Hepatocyte (in vitro differentiated cells): ENCODE results near the gene DNPEP. TPM values are rescaled to one million over a fixed set of nuclear protein-coding genes. Genes with fewer than 3 reads are reported as not detected.

ENCODE experiments used
- DNase-seq: peaks from one replicate; pipeline ENCODE4 v3.0.0-alpha.2; 2016; ENCODE audit warnings: low spot score
- H2AFZ ChIP-seq: fragments of 200-600 bp; sonication (generic); 2 replicates; pipeline ENCODE4 v1.6.0; 2016; ENCODE audit warnings: antibody characterized with exemption, mild to moderate bottlenecking
- H3K27ac ChIP-seq: fragments of 200-600 bp; sonication (generic); 2 replicates; pipeline ENCODE4 v1.5.1; 2016; ENCODE audit warnings: mild to moderate bottlenecking
- H3K27me3 ChIP-seq: fragments of 200-600 bp; sonication (generic); 2 replicates; pipeline ENCODE4 v1.6.1; 2016
- H3K36me3 ChIP-seq: fragments of 200-600 bp; sonication (generic); replicated peaks from 2 replicates; pipeline ENCODE4 v1.5.1; 2016; ENCODE audit warnings: low read depth; ENCODE audit not compliant: insufficient read depth
- H3K4me1 ChIP-seq: fragments of 200-600 bp; sonication (generic); 2 replicates; pipeline ENCODE4 v1.5.1; 2016; ENCODE audit warnings: mild to moderate bottlenecking, moderate library complexity; ENCODE audit not compliant: insufficient read depth
- H3K4me2 ChIP-seq: fragments of 200-600 bp; sonication (generic); 2 replicates; pipeline ENCODE4 v1.6.0; 2016
- H3K4me3 ChIP-seq: fragments of 200-600 bp; sonication (generic); 2 replicates; pipeline ENCODE4 v1.5.1; 2016; ENCODE audit warnings: mild to moderate bottlenecking
- H3K79me2 ChIP-seq: fragments of 200-600 bp; sonication (generic); 2 replicates; pipeline ENCODE4 v1.6.0; 2017; ENCODE audit warnings: mild to moderate bottlenecking
- H3K9me2 ChIP-seq: fragments of 200-600 bp; sonication (generic); replicated peaks from 2 replicates; pipeline ENCODE4 v1.6.0; 2017; ENCODE audit warnings: mild to moderate bottlenecking; ENCODE audit not compliant: insufficient read depth
- H3K9me3 ChIP-seq: fragments of 200-600 bp; sonication (generic); 2 replicates; pipeline ENCODE4 v1.5.1; 2016; ENCODE audit warnings: low read depth, mild to moderate bottlenecking
- H4K20me1 ChIP-seq: fragments of 200-600 bp; sonication (generic); 2 replicates; pipeline ENCODE4 v1.6.0; 2016; ENCODE audit warnings: mild to moderate bottlenecking; ENCODE audit not compliant: insufficient read depth, poor library complexity, severe bottlenecking
- EZH2 ChIP-seq: fragments of 200-600 bp; sonication (generic); IDR thresholded peaks from 2 replicates; pipeline ENCODE4 v1.6.1; 2016; ENCODE audit warnings: antibody characterized with exemption, mild to moderate bottlenecking, borderline replicate concordance
- EZH2phosphoT487 ChIP-seq: fragments of 200-600 bp; sonication (generic); IDR thresholded peaks from one replicate; pipeline ENCODE4 v1.6.1; 2018; ENCODE audit warnings: antibody characterized with exemption, mild to moderate bottlenecking, low read depth, moderate library complexity; ENCODE audit not compliant: unreplicated experiment, severe bottlenecking
- WGBS: methylation state at CpG from one replicate; pipeline ENCODE4 v1.1.6; 2016; ENCODE audit warnings: low lambda C conversion rate; ENCODE audit errors: missing lambda C conversion rate; 5-methylcytosine and 5-hydroxymethylcytosine counted together
- polyA plus RNA-seq: library from polyadenylated mRNA; unstranded; fragments of >200 nt; fragmentation: Nextera tagmentation; extraction: Ambion mirVana; gene quantifications from 2 replicates; pipeline ENCODE4 v1.2.1, GENCODE V29; 2016
- total RNA-seq: library from RNA; depleted of rRNA; stranded (reverse); fragments of >200 nt; gene quantifications from 2 replicates; pipeline ENCODE4 v1.2.3, GENCODE V29; 2014
- TF ChIP-seq, protein P1 (sequence below): fragments of 200-600 bp; sonication (generic); IDR thresholded peaks from 2 replicates; pipeline ENCODE4 v1.5.1; 2016; ENCODE audit warnings: antibody characterized with exemption, mild to moderate bottlenecking; ENCODE audit not compliant: poor library complexity

The DNPEP gene
- total and polyA plus RNA-seq, 2 experiments from 2014 or later, result 53.5 to 79.0 TPM

GRCh38 chr2:219401606-219402005 lies 13.9 kb upstream of the DNPEP start:
- no peak overlapping the region for H3K4me2 ChIP-seq
- no peaks in the 10 kb centered on the region for H3K79me2 ChIP-seq
- no peaks in the 10 kb centered on the region for H3K36me3 ChIP-seq
- H3K27ac ChIP-seq, result no peak overlapping the region
- H3K4me3 ChIP-seq, result no peak overlapping the region
- no peaks in the 10 kb centered on the region for H3K9me3 ChIP-seq
- H3K4me1 ChIP-seq, result peaks cover 57% of the 10 kb centered on the region
- H4K20me1 ChIP-seq, result no peaks in the 10 kb centered on the region
- H3K27me3 ChIP-seq, result no peaks in the 10 kb centered on the region
- TF ChIP-seq EZH2, result no peak
- TF ChIP-seq, protein P1, sequence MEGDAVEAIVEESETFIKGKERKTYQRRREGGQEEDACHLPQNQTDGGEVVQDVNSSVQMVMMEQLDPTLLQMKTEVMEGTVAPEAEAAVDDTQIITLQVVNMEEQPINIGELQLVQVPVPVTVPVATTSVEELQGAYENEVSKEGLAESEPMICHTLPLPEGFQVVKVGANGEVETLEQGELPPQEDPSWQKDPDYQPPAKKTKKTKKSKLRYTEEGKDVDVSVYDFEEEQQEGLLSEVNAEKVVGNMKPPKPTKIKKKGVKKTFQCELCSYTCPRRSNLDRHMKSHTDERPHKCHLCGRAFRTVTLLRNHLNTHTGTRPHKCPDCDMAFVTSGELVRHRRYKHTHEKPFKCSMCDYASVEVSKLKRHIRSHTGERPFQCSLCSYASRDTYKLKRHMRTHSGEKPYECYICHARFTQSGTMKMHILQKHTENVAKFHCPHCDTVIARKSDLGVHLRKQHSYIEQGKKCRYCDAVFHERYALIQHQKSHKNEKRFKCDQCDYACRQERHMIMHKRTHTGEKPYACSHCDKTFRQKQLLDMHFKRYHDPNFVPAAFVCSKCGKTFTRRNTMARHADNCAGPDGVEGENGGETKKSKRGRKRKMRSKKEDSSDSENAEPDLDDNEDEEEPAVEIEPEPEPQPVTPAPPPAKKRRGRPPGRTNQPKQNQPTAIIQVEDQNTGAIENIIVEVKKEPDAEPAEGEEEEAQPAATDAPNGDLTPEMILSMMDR, result no peak
- no peak for TF ChIP-seq EZH2phosphoT487
- WGBS, result 89% methylated on average over 8 of the region's 8 CpGs
- DNase-seq, result no peak
- H2AFZ ChIP-seq, result no peak overlapping the region
- H3K9me2 ChIP-seq, result no peaks in the 10 kb centered on the region

- no peak for TF ChIP-seq EZH2
- TF ChIP-seq, protein P1, result no peak
- no peak for TF ChIP-seq EZH2phosphoT487
- H3K9me3 ChIP-seq, result no peaks in the 10 kb centered on the region
- H3K4me1 ChIP-seq, result peaks cover 55% of the 10 kb centered on the region
- H2AFZ ChIP-seq, result no peak overlapping the region
- H3K9me2 ChIP-seq, result no peaks in the 10 kb centered on the region
- H3K4me3 ChIP-seq, result no peak overlapping the region
- no peaks in the 10 kb centered on the region for H3K36me3 ChIP-seq
- no peaks in the 10 kb centered on the region for H3K79me2 ChIP-seq
- WGBS, result 39% methylated on average over 6 of the region's 6 CpGs
- peak overlapping the region; percentile 57 for H3K4me2 ChIP-seq
- peak overlapping the region; percentile 74 for H3K27ac ChIP-seq
- H4K20me1 ChIP-seq, result no peaks in the 10 kb centered on the region
- DNase-seq, result no peak
- H3K27me3 ChIP-seq, result no peaks in the 10 kb centered on the region
These were observed 12.8 kb upstream of the DNPEP start for GRCh38 chr2:219400562-219400961.

- Histone ChIP-seq H3K4me3 (no peak overlapping the region), H3K79me2 (no peaks in the 10 kb centered on the region), H2AFZ (no peak overlapping the region), H4K20me1 (no peaks in the 10 kb centered on the region), H3K4me2 (peak overlapping the region; percentile 57), H3K27me3 (no peaks in the 10 kb centered on the region), H3K36me3 (no peaks in the 10 kb centered on the region), H3K4me1 (peaks cover 53% of the 10 kb centered on the region), H3K27ac (peak overlapping the region; percentile 74), H3K9me3 (no peaks in the 10 kb centered on the region), H3K9me2 (no peaks in the 10 kb centered on the region)
- 47% methylated on average over 14 of the region's 14 CpGs for WGBS
- no peak for TF ChIP-seq EZH2phosphoT487
- TF ChIP-seq, protein P1, result no peak
- no peak for TF ChIP-seq EZH2
- DNase-seq, result no peak
These were observed 12.2 kb upstream of the DNPEP start for GRCh38 chr2:219399716-219400478.
